NCI-H2227 treated with DMSO at 0.1 percent for 48 hours (cell line): ENCODE results near the gene P2RY6.

Experiments
- DNase-seq: peaks from one replicate; lab custom pipeline; 2025; lab: John Stamatoyannopoulos, UW

P2RY6 gene

GRCh38 chr11:73296501-73297230, 24.5 kb downstream of the P2RY6 start:
- no peak for DNase-seq

- no peak for DNase-seq
Measured at GRCh38 chr11:73297231-73297590, 25.1 kb downstream of the P2RY6 start.

DNA sequence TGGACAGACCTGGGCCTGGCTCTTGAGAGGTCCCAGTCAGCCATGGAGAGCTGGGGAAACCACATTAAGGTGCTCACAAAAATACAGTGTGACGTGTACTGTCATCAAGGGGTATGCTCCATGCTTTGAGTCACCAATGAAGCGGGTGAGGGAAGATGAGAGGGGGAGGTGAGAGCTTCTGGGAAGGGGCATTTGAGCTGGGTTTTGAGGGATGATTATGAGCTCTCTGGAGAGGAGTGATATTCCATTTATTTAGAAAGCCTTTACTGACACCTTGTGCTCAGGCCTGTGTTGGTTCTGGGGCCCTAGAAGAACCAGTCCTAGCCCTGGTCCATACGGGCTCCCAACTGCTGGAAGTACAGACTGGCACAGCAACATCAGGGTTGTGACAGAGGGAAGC, 25.6 kb downstream of the P2RY6 start:
- DNase-seq, result no peak

DNA sequence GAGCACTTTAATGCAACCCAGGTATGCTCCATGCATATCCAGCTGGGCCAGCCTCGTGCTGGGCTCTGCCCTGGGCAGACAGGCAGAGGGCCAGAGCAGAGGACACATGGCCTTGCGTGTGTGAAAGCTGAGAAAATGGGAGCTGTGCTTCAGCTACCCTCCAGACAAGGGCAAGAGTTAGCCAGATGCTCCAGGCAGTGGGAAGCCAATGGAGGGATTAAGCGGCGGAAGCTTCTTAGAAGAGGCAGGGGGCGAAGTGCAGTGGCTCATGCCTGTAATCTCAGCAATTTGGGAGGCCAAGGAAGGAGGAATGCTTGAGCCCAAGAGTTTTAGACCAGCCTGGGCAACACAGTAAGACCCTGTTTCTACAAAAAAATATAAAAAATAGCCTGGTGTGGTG, 26.1 kb downstream of the P2RY6 start:
- DNase-seq, result no peak

- DNase-seq, result no peak
Measured at GRCh38 chr11:73299751-73300150, 27.6 kb downstream of the P2RY6 start.

DNA sequence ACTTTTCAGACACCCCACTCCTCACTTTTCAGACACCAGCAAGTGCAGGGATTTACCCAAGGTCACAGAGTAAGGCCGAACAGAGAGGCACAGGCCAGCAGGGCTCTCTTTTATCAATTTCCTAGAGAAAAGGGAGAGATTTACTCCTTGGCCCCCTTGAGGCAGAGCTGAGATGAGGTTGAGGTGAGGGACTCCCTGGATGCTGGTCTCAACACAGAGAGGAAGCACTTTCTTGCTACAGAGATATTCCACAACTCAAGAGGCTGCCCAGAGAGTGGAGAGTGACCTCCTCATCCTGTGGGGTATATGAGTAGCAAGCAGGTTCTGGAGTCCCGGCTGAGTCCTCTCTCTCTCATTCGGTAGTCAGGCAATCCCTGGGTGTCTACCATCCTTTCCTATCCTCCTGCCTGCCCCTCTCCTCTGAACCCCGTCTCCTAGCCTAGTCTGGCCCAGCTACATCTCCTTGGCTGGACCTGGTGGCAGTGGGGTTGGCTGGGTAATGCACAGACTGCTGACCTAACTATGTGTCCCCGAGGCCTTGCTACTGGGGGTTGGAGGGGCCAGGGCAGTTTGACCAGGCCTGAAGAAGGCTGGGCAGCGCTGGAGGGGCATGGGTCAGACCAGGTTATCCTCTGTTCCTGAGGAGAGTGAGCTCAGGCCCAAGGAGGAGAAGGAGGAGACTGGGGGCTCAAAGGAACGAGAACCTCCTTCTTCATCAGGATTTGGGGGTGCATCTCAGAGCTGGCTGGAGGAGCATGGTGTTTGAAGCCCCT, 34.1 kb downstream of the P2RY6 start:
- DNase-seq, result no peak

GRCh38 chr11:73306977-73307322, 34.8 kb downstream of the P2RY6 start:
- no peak for DNase-seq

DNA sequence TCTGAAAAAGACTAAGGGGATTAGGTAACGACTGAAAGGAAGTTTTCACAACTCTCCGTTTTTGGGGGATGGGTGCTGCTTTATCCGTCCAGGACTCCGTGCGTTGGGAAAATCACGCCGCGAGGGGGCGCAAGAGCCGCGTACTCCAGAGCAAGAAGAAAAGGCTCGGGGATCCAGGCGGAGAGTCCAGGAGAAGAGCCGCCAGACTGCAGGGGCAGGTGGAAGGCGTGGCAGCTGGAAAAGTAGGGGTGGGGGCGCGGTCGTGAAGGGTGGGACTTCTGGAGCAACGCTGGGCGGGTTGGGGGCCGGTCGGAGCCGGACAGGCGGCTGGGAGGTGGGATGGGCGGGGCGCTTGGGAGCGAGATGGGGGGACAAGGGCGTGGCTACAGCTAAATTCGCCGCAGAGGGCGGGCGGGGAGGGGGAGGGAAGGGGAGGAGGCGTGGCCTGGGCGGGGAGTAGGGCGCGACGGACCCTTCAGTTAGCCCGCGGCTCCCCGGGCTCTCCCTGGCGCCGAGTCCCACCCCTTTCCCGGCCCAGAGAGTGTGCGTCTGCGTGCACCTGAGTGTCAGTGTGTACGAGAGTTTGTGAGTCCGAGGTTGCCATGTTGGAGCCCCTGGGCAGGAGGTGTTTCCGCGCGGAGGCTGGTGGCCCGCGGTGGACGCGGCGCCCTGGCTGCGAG, 35.3 kb downstream of the P2RY6 start:
- DNase-seq, result peak; percentile 98

- DNase-seq, result peak; percentile 85
Measured at GRCh38 chr11:73308003-73308960, 36.1 kb downstream of the P2RY6 start, which contains the start of gene ARHGEF17. ARHGEF17 (plus strand) TSS chr11:73308276; CDS start chr11:73308639, 363 bp downstream.

DNA sequence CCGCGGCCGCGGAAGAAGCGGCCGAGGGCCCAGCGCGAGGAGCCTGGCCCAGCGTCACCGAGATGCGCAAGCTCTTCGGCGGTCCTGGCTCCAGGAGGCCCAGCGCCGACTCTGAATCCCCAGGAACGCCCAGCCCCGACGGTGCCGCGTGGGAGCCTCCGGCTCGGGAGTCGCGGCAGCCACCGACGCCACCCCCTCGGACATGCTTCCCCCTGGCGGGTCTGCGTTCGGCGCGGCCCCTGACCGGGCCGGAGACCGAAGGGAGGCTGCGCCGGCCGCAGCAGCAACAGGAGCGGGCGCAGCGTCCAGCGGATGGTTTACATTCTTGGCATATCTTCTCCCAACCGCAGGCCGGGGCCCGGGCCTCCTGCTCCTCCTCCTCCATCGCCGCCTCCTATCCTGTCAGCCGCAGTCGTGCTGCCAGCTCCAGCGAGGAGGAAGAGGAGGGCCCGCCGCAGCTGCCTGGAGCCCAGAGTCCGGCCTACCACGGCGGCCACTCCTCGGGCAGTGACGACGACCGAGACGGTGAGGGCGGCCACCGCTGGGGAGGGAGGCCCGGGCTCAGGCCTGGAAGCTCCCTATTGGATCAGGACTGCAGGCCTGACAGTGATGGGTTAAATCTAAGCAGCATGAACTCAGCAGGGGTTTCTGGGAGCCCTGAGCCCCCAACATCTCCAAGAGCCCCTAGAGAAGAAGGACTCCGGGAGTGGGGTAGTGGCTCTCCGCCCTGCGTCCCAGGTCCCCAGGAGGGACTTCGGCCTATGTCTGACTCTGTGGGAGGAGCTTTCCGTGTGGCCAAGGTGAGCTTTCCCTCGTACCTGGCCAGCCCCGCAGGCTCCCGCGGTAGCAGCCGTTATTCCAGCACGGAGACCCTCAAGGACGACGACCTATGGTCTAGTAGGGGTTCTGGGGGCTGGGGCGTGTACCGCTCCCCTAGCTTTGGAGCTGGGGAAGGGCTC, 37.1 kb downstream of the P2RY6 start:
- no peak for DNase-seq

DNA sequence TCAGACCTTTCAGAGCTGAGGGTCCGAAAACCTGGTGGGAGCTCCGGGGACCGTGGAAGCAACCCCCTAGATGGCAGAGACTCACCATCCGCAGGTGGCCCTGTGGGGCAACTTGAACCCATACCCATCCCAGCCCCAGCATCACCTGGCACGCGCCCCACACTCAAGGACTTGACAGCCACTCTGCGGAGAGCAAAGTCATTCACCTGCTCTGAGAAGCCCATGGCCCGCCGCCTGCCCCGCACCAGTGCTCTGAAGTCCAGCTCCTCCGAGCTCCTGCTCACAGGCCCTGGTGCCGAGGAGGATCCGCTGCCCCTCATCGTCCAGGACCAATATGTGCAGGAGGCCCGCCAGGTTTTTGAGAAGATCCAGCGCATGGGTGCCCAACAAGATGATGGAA, 37.9 kb downstream of the P2RY6 start:
- no peak for DNase-seq

GRCh38 chr11:73310661-73311393, 38.7 kb downstream of the P2RY6 start:
- no peak for DNase-seq

DNA sequence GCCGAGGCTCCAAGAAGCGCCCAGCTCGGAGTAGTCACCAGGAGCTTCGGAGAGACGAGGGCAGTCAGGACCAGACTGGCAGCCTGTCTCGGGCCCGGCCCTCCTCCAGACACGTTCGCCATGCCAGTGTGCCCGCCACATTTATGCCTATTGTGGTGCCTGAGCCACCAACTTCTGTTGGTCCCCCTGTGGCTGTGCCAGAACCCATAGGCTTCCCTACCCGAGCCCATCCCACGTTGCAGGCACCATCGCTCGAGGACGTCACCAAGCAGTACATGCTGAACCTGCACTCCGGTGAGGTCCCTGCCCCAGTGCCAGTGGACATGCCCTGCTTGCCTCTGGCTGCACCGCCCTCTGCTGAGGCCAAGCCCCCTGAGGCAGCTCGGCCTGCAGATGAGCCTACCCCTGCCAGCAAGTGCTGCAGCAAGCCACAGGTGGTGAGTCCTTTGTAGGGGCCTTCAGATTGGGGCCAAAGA, 39.3 kb downstream of the P2RY6 start:
- no peak for DNase-seq

GRCh38 chr11:73312036-73312435, 39.9 kb downstream of the P2RY6 start:
- DNase-seq, result no peak

GRCh38 chr11:73312851-73313327, 40.8 kb downstream of the P2RY6 start:
- DNase-seq, result no peak

GRCh38 chr11:73313652-73314051, 41.5 kb downstream of the P2RY6 start:
- no peak for DNase-seq

- DNase-seq, result no peak
Measured at GRCh38 chr11:73314117-73314961, 42.2 kb downstream of the P2RY6 start.

GRCh38 chr11:73315293-73316020, 43.3 kb downstream of the P2RY6 start:
- peak; percentile 30 for DNase-seq
